Tibial artery (tissue), 4 donors: ENCODE measurements around the gene FARP1.

Source experiments
- DNase-seq, 2 donors: peaks; one replicate each; pipeline ENCODE4 v3.0.0-alpha.2; 2019
- H3K27ac ChIP-seq, 2 donors: fragments of 200-600 bp; sonication (generic) in 1 of 2; 1 replicate in 1 of 2; 2 replicates in 1 of 2; pipeline ENCODE4 v1.5.1; 2018 to 2019; ENCODE audit warnings: mild to moderate bottlenecking in 1 of 2
- H3K27me3 ChIP-seq, 2 donors: fragments of 200-600 bp; sonication (generic) in 1 of 2; one replicate each; pipeline versions ENCODE4 v1.5.1 to v1.6.0; 2016 to 2019
- H3K36me3 ChIP-seq, 3 donors: fragments of 200-600 bp; sonication (generic) in 2 of 3; one replicate each; pipeline ENCODE4 v1.5.1; 2016 to 2019; ENCODE audit warnings: mild to moderate bottlenecking in 2 of 3
- H3K4me1 ChIP-seq, 4 donors: fragments of 200-600 bp; sonication (generic) in 2 of 4; 1 replicate in 3 of 4; 2 replicates in 1 of 4; pipeline ENCODE4 v1.5.1; 2016 to 2019
- H3K4me3 ChIP-seq, 2 donors: fragments of 200-600 bp; sonication (generic) in 1 of 2; 1 replicate in 1 of 2; 2 replicates in 1 of 2; pipeline ENCODE4 v1.5.1; 2018 to 2019; ENCODE audit warnings: mild to moderate bottlenecking in 2 of 2
- H3K9me3 ChIP-seq, 3 donors: fragments of 200-600 bp; sonication (generic) in 1 of 3; one replicate each; pipeline ENCODE4 v1.5.1; 2016 to 2019
- CTCF ChIP-seq, 2 experiments: fragments of 200-600 bp in 1 of 2; fragments of 450-650 bp in 1 of 2; IDR thresholded peaks; one replicate each; pipeline ENCODE4 v1.5.1; 2017 to 2019; ENCODE audit warnings: antibody characterized with exemption in 2 of 2, mild to moderate bottlenecking in 1 of 2, moderate library complexity in 1 of 2
- intact Hi-C: fragments of 100-400 bp; cut with DNase I; formaldehyde crosslinking; loops from one replicate; pipeline ENCODE4 v1.15.0; 2023; ENCODE audit warnings: low total_unique reads

Gene FARP1

GRCh38 chr13:98315902-98316301 lies 173.0 kb downstream of the FARP1 start:
- H3K4me1 ChIP-seq: no peaks in the 10 kb centered on the region
- no peaks in the 10 kb centered on the region for H3K27me3 ChIP-seq
- H3K9me3 ChIP-seq: no peaks in the 10 kb centered on the region
- no peak overlapping the region for H3K4me3 ChIP-seq
- H3K36me3 ChIP-seq: no peaks in the 10 kb centered on the region
- intact Hi-C loops: loop anchor here (2.0 kb wide), 1 partner anchor 77 kb away; no protein-coding TSS in a partner anchor
- no peak for DNase-seq
- no peak overlapping the region for H3K27ac ChIP-seq
- TF ChIP-seq CTCF (IDR thresholded peaks at IDR 0.05): no peak

- no peaks in the 10 kb centered on the region for H3K36me3 ChIP-seq
- TF ChIP-seq CTCF (IDR thresholded peaks at IDR 0.05): no peak
- H3K27me3 ChIP-seq: no peaks in the 10 kb centered on the region
Observed at GRCh38 chr13:98317573-98318171, 174.8 kb downstream of the FARP1 start.

GRCh38 chr13:98318263-98318878 lies 175.5 kb downstream of the FARP1 start:
- no peak for DNase-seq
- intact Hi-C loops: no loop called here

More at GRCh38 chr13:98317573-98318171, 174.8 kb downstream of the FARP1 start:
- H3K9me3 ChIP-seq: no peaks in the 10 kb centered on the region
- H3K4me3 ChIP-seq: no peak overlapping the region
- no peak overlapping the region for H3K27ac ChIP-seq
- no peak for DNase-seq
- H3K4me1 ChIP-seq: no peaks in the 10 kb centered on the region
- intact Hi-C loops: no loop called here

GRCh38 chr13:98320561-98321105 lies 177.7 kb downstream of the FARP1 start:
- no peak for TF ChIP-seq CTCF (IDR thresholded peaks at IDR 0.05)
- Histone ChIP-seq H3K36me3 (no peaks in the 10 kb centered on the region), H3K9me3 (no peaks in the 10 kb centered on the region), H3K4me1 (no peaks in the 10 kb centered on the region), H3K4me3 (no peak overlapping the region), H3K27ac (no peak overlapping the region), H3K27me3 (no peaks in the 10 kb centered on the region)
- no peak for DNase-seq
- intact Hi-C loops: no loop called here

More at GRCh38 chr13:98318263-98318878, 175.5 kb downstream of the FARP1 start:
- Histone ChIP-seq H3K9me3 (no peaks in the 10 kb centered on the region), H3K4me3 (no peak overlapping the region), H3K27ac (no peak overlapping the region), H3K4me1 (no peaks in the 10 kb centered on the region), H3K36me3 (no peaks in the 10 kb centered on the region), H3K27me3 (no peaks in the 10 kb centered on the region)
- no peak for TF ChIP-seq CTCF (IDR thresholded peaks at IDR 0.05)

- Histone ChIP-seq H3K27ac (no peak overlapping the region), H3K27me3 (no peaks in the 10 kb centered on the region), H3K36me3 (no peaks in the 10 kb centered on the region), H3K9me3 (no peaks in the 10 kb centered on the region), H3K4me1 (no peaks in the 10 kb centered on the region), H3K4me3 (no peak overlapping the region)
- no peak for DNase-seq
- no peak for TF ChIP-seq CTCF (IDR thresholded peaks at IDR 0.05)
- intact Hi-C loops: no loop called here
Observed at GRCh38 chr13:98321395-98321794, 178.5 kb downstream of the FARP1 start.
